GM23338 (cell line): ENCODE measurements around the gene CDH20. TPM values are rescaled to one million over a fixed set of nuclear protein-coding genes. Genes with fewer than 3 reads are reported as not detected.

Experiments
- ATAC-seq: fragments of 200-7000 bp; cut with Tn5 transposase; 3 replicates; pipeline ENCODE4 v1.9.1; 2020
- DNase-seq: peaks from one replicate; pipeline ENCODE4 v3.0.0-alpha.2; 2015; ENCODE audit warnings: low spot score
- H2AFZ ChIP-seq: fragments of 200-600 bp; sonication (generic); 2 replicates; pipeline ENCODE4 v1.8.0; 2016; ENCODE audit warnings: antibody characterized with exemption, mild to moderate bottlenecking, moderate library complexity
- H3F3A ChIP-seq: fragments of 200-600 bp; sonication (generic); replicated peaks from 2 replicates; pipeline ENCODE4 v1.8.0; 2017; ENCODE audit warnings: antibody characterized with exemption, mixed run types, low read depth
- H3K27ac ChIP-seq: fragments of 200-600 bp; sonication (generic); 2 replicates; pipeline ENCODE4 v1.6.1; 2016; ENCODE audit warnings: low read depth
- H3K27me3 ChIP-seq: fragments of 200-600 bp; sonication (generic); 2 replicates; pipeline ENCODE4 v1.8.0; 2016; ENCODE audit warnings: mild to moderate bottlenecking, mixed run types, moderate library complexity; ENCODE audit not compliant: insufficient read depth
- H3K36me3 ChIP-seq: fragments of 200-600 bp; sonication (generic); 2 replicates; pipeline ENCODE4 v1.8.0; 2016; ENCODE audit warnings: mild to moderate bottlenecking; ENCODE audit not compliant: insufficient read depth
- H3K4me1 ChIP-seq: fragments of 200-600 bp; sonication (generic); 2 replicates; pipeline ENCODE4 v1.8.0; 2016; ENCODE audit warnings: mild to moderate bottlenecking, moderate library complexity; ENCODE audit not compliant: insufficient read depth
- H3K4me2 ChIP-seq: fragments of 200-600 bp; sonication (generic); 2 replicates; pipeline ENCODE4 v1.7.1; 2017; ENCODE audit warnings: mixed run types
- H3K4me3 ChIP-seq: fragments of 200-600 bp; sonication (generic); 2 replicates; pipeline ENCODE4 v1.6.1; 2016; ENCODE audit warnings: mixed run types
- H3K79me2 ChIP-seq: fragments of 200-600 bp; sonication (generic); replicated peaks from 2 replicates; pipeline ENCODE4 v1.8.0; 2017; ENCODE audit warnings: mild to moderate bottlenecking; ENCODE audit not compliant: insufficient read depth
- H3K9me2 ChIP-seq: fragments of 200-600 bp; sonication (generic); 2 replicates; pipeline ENCODE4 v1.8.0; 2017; ENCODE audit not compliant: insufficient read depth
- H4K20me1 ChIP-seq: fragments of 200-600 bp; sonication (generic); replicated peaks from 2 replicates; pipeline ENCODE4 v1.8.0; 2017; ENCODE audit warnings: mild to moderate bottlenecking; ENCODE audit not compliant: insufficient read depth
- H3K27ac Mint-ChIP-seq: 2 replicates; pipeline ENCODE4 v1.8.0; 2020; ENCODE audit warnings: inconsistent platforms, mild to moderate bottlenecking, moderate library complexity, mixed read lengths
- H3K27me3 Mint-ChIP-seq: 3 replicates; pipeline ENCODE4 v1.8.0; 2022; ENCODE audit warnings: low read depth, mild to moderate bottlenecking, moderate library complexity, mixed read lengths, inconsistent platforms; ENCODE audit not compliant: insufficient read depth, poor library complexity
- H3K36me3 Mint-ChIP-seq: 3 replicates; pipeline ENCODE4 v1.8.0; 2021; ENCODE audit warnings: low read depth, mild to moderate bottlenecking, inconsistent platforms, moderate library complexity, mixed read lengths
- H3K4me1 Mint-ChIP-seq: 3 replicates; pipeline ENCODE4 v1.8.0; 2020; ENCODE audit warnings: mild to moderate bottlenecking, inconsistent platforms, mixed read lengths
- H3K4me3 Mint-ChIP-seq: 3 replicates; pipeline ENCODE4 v1.8.0; 2021; ENCODE audit warnings: moderate library complexity, mild to moderate bottlenecking, inconsistent platforms, mixed read lengths
- H3K9me3 Mint-ChIP-seq: 3 replicates; pipeline ENCODE4 v1.8.0; 2020; ENCODE audit warnings: moderate library complexity, mild to moderate bottlenecking, inconsistent platforms, mixed read lengths
- CREB1 ChIP-seq: fragments of 250-450 bp; sonication (Bioruptor Pico); IDR thresholded peaks from 2 replicates; pipeline ENCODE4 v1.5.0; 2020; ENCODE audit warnings: low read depth, mild to moderate bottlenecking, moderate library complexity
- EZH2 ChIP-seq: fragments of 200-600 bp; sonication (generic); IDR thresholded peaks from one replicate; pipeline ENCODE4 v1.8.0; 2017; ENCODE audit warnings: antibody characterized with exemption, mild to moderate bottlenecking, low read depth; ENCODE audit not compliant: unreplicated experiment
- EZH2phosphoT487 ChIP-seq: fragments of 200-600 bp; sonication (generic); IDR thresholded peaks from one replicate; pipeline ENCODE4 v1.8.1; 2018; ENCODE audit warnings: antibody characterized with exemption; ENCODE audit not compliant: unreplicated experiment
- JUNB ChIP-seq: IDR thresholded peaks from one replicate; pipeline ENCODE4 v1.6.1; 2016; ENCODE audit warnings: antibody characterized with exemption; ENCODE audit not compliant: unreplicated experiment
- NANOG ChIP-seq: IDR thresholded peaks from 2 replicates; pipeline ENCODE4 v1.6.1; 2016; ENCODE audit warnings: antibody characterized with exemption, borderline replicate concordance
- POLR2AphosphoS5 ChIP-seq: IDR thresholded peaks from 2 replicates; pipeline ENCODE4 v1.6.1; 2016; ENCODE audit warnings: antibody characterized with exemption, low read depth
- STAT1 ChIP-seq: IDR thresholded peaks from one replicate; pipeline ENCODE4 v1.6.1; 2016; ENCODE audit warnings: antibody characterized with exemption; ENCODE audit not compliant: unreplicated experiment
- ZNF114 ChIP-seq: fragments of 250-450 bp; sonication (Bioruptor Pico); IDR thresholded peaks from 2 replicates; pipeline ENCODE4 v1.5.0; 2020; ENCODE audit warnings: mild to moderate bottlenecking, moderate library complexity
- ZNF331 ChIP-seq: fragments of 250-450 bp; sonication (Bioruptor Pico); IDR thresholded peaks from 2 replicates; pipeline ENCODE4 v1.5.0; 2020; ENCODE audit warnings: low read depth, mild to moderate bottlenecking, moderate library complexity
- polyA plus RNA-seq: library from polyadenylated mRNA; unstranded; fragments of >200 nt; fragmentation: Nextera tagmentation; extraction: Ambion mirVana; gene quantifications from 2 replicates; pipeline ENCODE4 v1.2.1, GENCODE V29; 2016
- total RNA-seq: library from RNA; depleted of rRNA; stranded (reverse); fragments of >200 nt; shearing (Covaris generic); gene quantifications from 2 replicates; pipeline ENCODE4 v1.2.3, GENCODE V29; 2014
- TF ChIP-seq, protein P1 (sequence below), 2 experiments: fragments of 200-600 bp in 1 of 2; sonication (generic) in 1 of 2; conservative IDR thresholded peaks; 2 replicates each; pipeline versions ENCODE4 v1.5.1 to v1.6.1; 2016 to 2017; ENCODE audit warnings: antibody characterized with exemption in 2 of 2, low read depth in 2 of 2, mild to moderate bottlenecking in 2 of 2, moderate library complexity in 1 of 2
- TF ChIP-seq, protein P2 (sequence below): IDR thresholded peaks from one replicate; pipeline ENCODE4 v1.6.1; 2018; ENCODE audit warnings: antibody characterized with exemption; ENCODE audit not compliant: unreplicated experiment
- TF ChIP-seq, protein P3 (sequence below): IDR thresholded peaks from 2 replicates; pipeline ENCODE4 v1.6.1; 2016; ENCODE audit warnings: antibody characterized with exemption
- TF ChIP-seq, protein P4 (sequence below): fragments of 250-450 bp; sonication (Bioruptor Pico); IDR thresholded peaks from 2 replicates; pipeline ENCODE4 v1.5.0; 2020; ENCODE audit warnings: mild to moderate bottlenecking, moderate library complexity

Gene CDH20
- total and polyA plus RNA-seq, 2 experiments from 2014 or later, result 1.0 TPM; not detected in 1

DNA sequence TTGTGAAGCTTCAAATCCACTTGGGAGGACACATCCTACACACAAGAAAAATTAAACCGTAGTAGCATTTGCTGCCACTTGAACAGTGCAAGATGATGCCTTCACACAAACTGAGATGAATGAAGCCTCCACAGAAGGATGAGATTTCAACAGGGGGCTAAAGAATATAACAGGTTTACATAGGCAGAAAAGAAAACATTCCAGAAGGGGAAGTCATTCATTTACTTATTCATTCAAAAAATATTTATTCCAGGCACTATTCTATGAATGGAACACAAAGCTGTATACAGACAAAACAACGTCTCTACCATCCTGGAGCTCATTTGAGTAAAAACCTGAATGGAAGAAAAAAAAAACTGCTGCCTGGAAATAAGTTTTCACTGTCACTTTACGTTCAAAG, 170.5 kb downstream of the CDH20 start:
- no peaks in the 10 kb centered on the region for H3K36me3 ChIP-seq
- no peak overlapping the region for H3K4me3 ChIP-seq
- H3F3A ChIP-seq, result no peaks in the 10 kb centered on the region
- Mint-ChIP-seq H3K27ac (no peak overlapping the region), H3K36me3 (no peaks in the 10 kb centered on the region), H3K4me3 (no peak overlapping the region), H3K27me3 (peaks cover 2% of the 10 kb centered on the region), H3K9me3 (peaks cover 3% of the 10 kb centered on the region; the same call in 2 of the 3 replicates), H3K4me1 (peaks cover 15% of the 10 kb centered on the region)
- DNase-seq (no peak), ATAC-seq (no peak)
- H2AFZ ChIP-seq, result no peak overlapping the region
- H3K4me2 ChIP-seq, result no peak overlapping the region
- H3K27me3 ChIP-seq, result no peaks in the 10 kb centered on the region
- H3K4me1 ChIP-seq, result no peaks in the 10 kb centered on the region; the same call in 1 of the 2 replicates
- no peaks in the 10 kb centered on the region for H3K79me2 ChIP-seq
- TF ChIP-seq EZH2 (no peak), CREB1 (CRISPR knock-in tag) (no peak), POLR2AphosphoS5 (no peak), NANOG (no peak), STAT1 (no peak), ZNF114 (CRISPR knock-in tag) (no peak), ZNF331 (no peak), EZH2phosphoT487 (no peak), JUNB (no peak)
- TF ChIP-seq, protein P1, sequence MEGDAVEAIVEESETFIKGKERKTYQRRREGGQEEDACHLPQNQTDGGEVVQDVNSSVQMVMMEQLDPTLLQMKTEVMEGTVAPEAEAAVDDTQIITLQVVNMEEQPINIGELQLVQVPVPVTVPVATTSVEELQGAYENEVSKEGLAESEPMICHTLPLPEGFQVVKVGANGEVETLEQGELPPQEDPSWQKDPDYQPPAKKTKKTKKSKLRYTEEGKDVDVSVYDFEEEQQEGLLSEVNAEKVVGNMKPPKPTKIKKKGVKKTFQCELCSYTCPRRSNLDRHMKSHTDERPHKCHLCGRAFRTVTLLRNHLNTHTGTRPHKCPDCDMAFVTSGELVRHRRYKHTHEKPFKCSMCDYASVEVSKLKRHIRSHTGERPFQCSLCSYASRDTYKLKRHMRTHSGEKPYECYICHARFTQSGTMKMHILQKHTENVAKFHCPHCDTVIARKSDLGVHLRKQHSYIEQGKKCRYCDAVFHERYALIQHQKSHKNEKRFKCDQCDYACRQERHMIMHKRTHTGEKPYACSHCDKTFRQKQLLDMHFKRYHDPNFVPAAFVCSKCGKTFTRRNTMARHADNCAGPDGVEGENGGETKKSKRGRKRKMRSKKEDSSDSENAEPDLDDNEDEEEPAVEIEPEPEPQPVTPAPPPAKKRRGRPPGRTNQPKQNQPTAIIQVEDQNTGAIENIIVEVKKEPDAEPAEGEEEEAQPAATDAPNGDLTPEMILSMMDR (conservative IDR thresholded peaks at IDR 0.05; ENCODE audit: low read depth in 2 of 2), result no peak
- TF ChIP-seq, protein P2, sequence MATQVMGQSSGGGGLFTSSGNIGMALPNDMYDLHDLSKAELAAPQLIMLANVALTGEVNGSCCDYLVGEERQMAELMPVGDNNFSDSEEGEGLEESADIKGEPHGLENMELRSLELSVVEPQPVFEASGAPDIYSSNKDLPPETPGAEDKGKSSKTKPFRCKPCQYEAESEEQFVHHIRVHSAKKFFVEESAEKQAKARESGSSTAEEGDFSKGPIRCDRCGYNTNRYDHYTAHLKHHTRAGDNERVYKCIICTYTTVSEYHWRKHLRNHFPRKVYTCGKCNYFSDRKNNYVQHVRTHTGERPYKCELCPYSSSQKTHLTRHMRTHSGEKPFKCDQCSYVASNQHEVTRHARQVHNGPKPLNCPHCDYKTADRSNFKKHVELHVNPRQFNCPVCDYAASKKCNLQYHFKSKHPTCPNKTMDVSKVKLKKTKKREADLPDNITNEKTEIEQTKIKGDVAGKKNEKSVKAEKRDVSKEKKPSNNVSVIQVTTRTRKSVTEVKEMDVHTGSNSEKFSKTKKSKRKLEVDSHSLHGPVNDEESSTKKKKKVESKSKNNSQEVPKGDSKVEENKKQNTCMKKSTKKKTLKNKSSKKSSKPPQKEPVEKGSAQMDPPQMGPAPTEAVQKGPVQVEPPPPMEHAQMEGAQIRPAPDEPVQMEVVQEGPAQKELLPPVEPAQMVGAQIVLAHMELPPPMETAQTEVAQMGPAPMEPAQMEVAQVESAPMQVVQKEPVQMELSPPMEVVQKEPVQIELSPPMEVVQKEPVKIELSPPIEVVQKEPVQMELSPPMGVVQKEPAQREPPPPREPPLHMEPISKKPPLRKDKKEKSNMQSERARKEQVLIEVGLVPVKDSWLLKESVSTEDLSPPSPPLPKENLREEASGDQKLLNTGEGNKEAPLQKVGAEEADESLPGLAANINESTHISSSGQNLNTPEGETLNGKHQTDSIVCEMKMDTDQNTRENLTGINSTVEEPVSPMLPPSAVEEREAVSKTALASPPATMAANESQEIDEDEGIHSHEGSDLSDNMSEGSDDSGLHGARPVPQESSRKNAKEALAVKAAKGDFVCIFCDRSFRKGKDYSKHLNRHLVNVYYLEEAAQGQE, result no peak
- TF ChIP-seq, protein P3, sequence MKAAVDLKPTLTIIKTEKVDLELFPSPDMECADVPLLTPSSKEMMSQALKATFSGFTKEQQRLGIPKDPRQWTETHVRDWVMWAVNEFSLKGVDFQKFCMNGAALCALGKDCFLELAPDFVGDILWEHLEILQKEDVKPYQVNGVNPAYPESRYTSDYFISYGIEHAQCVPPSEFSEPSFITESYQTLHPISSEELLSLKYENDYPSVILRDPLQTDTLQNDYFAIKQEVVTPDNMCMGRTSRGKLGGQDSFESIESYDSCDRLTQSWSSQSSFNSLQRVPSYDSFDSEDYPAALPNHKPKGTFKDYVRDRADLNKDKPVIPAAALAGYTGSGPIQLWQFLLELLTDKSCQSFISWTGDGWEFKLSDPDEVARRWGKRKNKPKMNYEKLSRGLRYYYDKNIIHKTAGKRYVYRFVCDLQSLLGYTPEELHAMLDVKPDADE, result no peak
- TF ChIP-seq, protein P4, sequence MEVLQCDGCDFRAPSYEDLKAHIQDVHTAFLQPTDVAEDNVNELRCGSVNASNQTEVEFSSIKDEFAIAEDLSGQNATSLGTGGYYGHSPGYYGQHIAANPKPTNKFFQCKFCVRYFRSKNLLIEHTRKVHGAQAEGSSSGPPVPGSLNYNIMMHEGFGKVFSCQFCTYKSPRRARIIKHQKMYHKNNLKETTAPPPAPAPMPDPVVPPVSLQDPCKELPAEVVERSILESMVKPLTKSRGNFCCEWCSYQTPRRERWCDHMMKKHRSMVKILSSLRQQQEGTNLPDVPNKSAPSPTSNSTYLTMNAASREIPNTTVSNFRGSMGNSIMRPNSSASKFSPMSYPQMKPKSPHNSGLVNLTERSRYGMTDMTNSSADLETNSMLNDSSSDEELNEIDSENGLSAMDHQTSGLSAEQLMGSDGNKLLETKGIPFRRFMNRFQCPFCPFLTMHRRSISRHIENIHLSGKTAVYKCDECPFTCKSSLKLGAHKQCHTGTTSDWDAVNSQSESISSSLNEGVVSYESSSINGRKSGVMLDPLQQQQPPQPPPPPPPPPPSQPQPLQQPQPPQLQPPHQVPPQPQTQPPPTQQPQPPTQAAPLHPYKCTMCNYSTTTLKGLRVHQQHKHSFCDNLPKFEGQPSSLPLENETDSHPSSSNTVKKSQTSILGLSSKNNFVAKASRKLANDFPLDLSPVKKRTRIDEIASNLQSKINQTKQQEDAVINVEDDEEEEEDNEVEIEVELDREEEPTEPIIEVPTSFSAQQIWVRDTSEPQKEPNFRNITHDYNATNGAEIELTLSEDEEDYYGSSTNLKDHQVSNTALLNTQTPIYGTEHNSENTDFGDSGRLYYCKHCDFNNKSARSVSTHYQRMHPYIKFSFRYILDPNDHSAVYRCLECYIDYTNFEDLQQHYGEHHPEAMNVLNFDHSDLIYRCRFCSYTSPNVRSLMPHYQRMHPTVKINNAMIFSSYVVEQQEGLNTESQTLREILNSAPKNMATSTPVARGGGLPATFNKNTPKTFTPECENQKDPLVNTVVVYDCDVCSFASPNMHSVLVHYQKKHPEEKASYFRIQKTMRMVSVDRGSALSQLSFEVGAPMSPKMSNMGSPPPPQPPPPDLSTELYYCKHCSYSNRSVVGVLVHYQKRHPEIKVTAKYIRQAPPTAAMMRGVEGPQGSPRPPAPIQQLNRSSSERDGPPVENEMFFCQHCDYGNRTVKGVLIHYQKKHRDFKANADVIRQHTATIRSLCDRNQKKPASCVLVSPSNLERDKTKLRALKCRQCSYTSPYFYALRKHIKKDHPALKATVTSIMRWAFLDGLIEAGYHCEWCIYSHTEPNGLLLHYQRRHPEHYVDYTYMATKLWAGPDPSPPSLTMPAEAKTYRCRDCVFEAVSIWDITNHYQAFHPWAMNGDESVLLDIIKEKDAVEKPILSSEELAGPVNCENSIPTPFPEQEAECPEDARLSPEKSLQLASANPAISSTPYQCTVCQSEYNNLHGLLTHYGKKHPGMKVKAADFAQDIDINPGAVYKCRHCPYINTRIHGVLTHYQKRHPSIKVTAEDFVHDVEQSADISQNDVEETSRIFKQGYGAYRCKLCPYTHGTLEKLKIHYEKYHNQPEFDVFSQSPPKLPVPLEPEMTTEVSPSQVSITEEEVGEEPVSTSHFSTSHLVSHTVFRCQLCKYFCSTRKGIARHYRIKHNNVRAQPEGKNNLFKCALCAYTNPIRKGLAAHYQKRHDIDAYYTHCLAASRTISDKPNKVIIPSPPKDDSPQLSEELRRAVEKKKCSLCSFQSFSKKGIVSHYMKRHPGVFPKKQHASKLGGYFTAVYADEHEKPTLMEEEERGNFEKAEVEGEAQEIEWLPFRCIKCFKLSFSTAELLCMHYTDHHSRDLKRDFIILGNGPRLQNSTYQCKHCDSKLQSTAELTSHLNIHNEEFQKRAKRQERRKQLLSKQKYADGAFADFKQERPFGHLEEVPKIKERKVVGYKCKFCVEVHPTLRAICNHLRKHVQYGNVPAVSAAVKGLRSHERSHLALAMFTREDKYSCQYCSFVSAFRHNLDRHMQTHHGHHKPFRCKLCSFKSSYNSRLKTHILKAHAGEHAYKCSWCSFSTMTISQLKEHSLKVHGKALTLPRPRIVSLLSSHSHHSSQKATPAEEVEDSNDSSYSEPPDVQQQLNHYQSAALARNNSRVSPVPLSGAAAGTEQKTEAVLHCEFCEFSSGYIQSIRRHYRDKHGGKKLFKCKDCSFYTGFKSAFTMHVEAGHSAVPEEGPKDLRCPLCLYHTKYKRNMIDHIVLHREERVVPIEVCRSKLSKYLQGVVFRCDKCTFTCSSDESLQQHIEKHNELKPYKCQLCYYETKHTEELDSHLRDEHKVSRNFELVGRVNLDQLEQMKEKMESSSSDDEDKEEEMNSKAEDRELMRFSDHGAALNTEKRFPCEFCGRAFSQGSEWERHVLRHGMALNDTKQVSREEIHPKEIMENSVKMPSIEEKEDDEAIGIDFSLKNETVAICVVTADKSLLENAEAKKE (CRISPR knock-in tag), result no peak
- H3K9me2 ChIP-seq, result no peaks in the 10 kb centered on the region
- H4K20me1 ChIP-seq, result no peaks in the 10 kb centered on the region
- no peak overlapping the region for H3K27ac ChIP-seq
